ENCODE measurements around the gene ZFYVE21.
"Not testable (repeated sequence)": the region's sequence is repeated elsewhere in the genome, so short reads cannot be mapped to it uniquely, and the experiment has no call there.

The ZFYVE21 gene

DNA sequence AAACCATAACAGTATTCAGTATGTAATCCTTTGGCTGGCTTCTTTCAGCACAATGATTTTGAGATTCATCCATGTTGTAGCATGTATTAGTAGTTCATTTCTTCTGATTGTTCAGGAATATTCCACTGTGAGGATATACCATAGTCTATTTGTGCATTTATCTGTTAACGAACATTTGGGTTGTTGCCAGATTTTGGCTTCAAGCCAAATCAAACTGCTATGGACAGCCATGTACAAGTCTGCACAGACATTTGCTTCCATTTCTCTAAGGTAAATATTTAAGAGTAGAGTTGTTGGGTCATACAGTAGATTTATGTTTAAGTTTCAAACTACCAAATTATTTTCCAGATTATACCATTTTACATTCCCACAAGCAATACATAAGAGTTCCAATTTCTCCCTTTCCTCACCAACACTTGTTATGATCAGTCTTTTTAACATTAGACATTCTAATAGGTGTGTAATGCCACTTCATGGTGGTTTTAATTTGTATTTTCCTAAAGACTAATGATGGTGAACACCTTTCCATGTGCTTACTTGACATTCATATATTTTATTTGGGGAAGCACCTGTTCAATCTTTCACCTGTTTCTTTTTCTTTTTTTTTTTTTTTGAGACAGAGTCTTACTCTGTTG, 56.6 kb downstream of the ZFYVE21 start:
- no peak for DNase-seq

DNA sequence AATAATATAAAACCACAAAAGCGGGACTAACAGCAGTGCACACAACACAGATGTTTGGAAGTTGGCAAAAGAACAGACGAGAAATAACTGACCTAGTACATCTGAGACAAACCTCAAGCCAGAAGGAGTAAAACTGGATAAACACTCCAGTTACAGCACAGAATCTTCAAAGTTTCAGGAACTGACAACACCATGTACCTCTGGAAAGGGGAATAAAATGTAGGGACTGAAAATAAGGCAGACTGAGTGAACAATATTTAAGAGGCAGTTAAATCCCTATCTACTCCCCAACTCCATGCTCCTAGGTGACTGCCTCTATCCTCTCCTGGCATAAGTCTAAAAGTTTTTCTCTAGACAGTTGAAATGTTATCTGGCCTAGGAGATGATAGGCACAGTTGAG, 57.9 kb downstream of the ZFYVE21 start:
- no peak for DNase-seq

DNA sequence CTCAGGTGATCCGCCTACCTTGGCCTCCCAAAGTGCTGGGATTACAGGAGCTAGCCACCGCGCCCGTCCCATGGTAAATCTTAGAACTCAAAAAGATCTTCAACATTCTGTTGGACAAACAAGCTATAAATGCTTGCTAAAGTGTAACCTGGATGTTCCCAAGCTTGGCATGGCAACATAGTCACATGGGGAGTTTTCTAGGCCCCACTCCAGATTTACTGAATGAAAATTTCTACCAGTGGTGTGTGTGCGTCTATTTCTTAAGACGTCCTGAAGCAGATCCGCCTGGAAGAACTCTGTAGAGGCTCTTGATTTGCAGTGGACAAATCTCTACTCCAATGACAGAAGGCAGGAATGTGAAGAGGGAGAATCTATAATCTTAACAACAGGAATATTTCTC, 59.9 kb downstream of the ZFYVE21 start:
- no peak for DNase-seq

DNA sequence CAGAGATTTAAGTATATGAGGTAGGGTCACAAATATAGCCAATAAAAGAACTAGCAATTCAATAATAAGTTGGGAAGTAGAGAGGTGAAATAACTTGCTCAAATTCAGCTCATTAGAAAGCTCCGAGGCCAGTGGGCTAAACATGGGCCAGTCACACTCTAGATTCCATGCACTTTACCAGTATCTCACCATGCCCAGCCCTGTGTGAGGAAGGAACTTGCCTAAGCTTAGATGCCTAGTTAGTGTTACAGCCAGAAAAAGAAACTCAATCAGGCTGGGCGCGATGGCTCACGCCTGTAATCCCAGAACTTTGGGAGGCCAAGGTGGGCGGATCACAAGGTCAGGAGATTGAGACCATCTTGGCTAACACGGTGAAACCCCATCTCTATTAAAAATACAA, 60.7 kb downstream of the ZFYVE21 start:
- not testable (repeated sequence) for DNase-seq

DNA sequence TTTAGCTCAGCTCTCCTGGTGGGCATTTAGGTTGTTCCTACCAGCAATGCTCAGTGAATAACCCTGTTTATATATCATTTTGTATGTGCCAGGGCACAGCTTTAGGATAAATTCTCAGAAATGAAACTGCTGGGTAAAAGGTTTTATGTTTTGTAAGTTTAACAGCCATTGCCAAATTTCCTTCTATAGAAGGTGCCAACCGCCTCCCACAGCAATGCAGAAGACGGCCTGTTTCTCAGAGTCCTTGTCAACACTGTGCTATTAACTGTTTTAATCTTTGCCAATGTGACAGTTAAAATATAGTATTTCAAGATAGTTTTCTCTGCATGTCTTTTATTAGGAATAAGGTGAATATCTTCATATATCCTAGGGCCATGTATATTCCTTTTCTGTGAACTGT, 66.8 kb downstream of the ZFYVE21 start:
- DNase-seq = no peak

Data from NCI-H1092 treated with DMSO at 0.1 percent for 48 hours (cell line).